ENCODE data around the gene ZNF737. TPM values are rescaled to one million over a fixed set of nuclear protein-coding genes. Genes with fewer than 3 reads are reported as not detected.
A peak's percentile ranks its signal among the peaks of the same experiment; 100 is the strongest.
"Not testable (repeated sequence)": the region's sequence is repeated elsewhere in the genome, so short reads cannot be mapped to it uniquely, and the experiment has no call there.

Gene ZNF737
- 10 to 100 TPM in 1 of 2 experiments, 1 to 10 TPM in 1; 9.9 to 10.7 TPM for total RNA-seq

DNA sequence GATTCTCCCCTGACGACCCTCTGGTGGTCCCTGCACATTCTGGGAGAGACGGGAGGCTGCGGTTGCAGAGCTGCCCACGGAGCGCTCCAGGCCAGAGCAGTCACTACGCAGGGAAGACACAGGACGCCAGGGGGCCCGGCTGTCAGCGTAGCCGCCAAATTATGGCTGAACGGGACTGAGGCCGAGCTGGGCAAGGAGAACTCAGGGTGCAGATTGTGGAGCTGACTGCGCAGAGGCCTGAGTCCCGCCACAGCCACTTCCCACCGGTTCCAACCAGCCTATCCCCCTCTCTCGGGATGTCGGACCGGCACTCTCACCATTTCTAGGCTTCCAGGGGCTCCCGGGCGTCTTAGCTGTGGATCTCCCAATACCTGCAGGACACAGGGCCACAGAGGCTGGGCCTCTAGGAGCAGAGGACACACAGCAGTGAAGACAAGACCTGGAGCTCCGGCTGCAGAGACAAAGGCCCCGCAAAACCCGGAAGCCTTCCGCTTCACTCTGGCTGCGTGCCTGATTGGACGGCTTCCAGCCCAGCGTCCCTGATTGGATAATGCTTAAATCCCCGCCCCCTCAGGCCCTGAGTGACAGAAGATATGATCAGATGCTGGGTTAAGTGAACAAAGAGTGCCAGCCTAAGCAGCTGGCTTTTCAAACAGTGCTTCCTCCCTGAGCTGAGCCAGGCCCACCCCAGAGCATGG lies at the start of gene ZNF737:
ZNF737 (minus strand) TSS at position 461 of the 698 bp plus-strand sequence; CDS start at position 320, 141 bp downstream.
- peaks cover 37% of the 10 kb centered on the region for H3K9me3 Mint-ChIP-seq
- peaks cover 57% of the 10 kb centered on the region for H3K36me3 Mint-ChIP-seq
- peak within 1 kb of the TSS; percentile 97 for H3K27ac Mint-ChIP-seq

DNA sequence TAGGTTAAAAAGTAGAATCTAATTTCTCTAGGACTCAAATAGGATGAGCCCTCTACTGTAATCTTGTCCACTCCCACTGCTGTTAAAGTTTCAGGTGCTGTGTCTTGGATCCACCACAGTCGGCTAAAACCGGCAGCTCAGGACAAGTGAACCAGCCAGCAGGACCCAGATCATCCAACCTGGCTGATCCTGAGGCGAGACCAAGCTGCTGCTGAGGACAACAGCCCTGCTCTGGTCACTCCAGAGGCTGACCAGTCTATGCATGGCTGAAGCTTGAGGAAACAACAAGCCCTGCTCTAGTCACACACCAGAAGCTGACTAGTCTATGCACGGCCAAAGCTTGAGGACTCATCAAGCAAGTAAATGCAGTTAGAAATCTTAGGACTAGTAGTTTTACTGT lies 49.4 kb upstream of the ZNF737 start:
- Mint-ChIP-seq H3K36me3 (peaks cover 12% of the 10 kb centered on the region), H3K9me3 (peaks cover 53% of the 10 kb centered on the region)
- not testable (repeated sequence) for DNase-seq

More for the DNA sequence above, at the start of gene ZNF737:
- Mint-ChIP-seq H3K27me3 (no peaks in the 10 kb centered on the region), H3K4me3 (peak within 1 kb of the TSS; percentile 99), H3K4me1 (peaks cover 7% of the 10 kb centered on the region)
- peak; percentile 91 for DNase-seq

DNA sequence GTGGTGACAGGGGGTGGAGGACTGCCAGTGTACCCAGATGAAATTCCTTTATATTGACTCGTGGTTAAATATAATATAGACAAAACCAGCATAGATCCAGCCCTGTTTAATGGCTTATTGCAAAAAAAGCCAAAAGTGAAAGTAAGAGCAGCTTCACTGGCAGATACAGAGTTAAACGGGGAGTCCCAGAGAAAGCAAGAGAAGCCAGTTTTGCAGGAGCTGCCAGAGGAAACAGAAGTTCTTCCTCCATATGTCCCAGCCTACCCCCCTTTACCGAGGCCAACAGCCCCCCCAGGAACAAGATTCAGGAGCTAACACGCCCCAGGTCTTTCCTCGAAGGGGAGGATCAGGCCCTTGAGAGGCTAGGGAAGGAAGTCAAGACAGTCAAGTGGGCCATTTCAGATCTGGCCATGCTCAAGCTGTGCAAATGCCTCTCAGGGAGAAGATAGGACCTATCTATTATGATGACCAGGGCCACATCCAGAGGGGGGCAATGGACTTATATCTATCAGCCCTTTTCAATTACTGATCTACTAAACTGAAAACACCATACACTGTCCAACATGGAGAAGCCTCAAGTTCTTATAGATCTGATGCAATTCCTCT lies 47.2 kb upstream of the ZNF737 start:
- peaks cover 53% of the 10 kb centered on the region for H3K9me3 Mint-ChIP-seq
- H3K27me3 Mint-ChIP-seq = no peaks in the 10 kb centered on the region
- no peak overlapping the region for H3K4me3 Mint-ChIP-seq
- no peak for DNase-seq
- peaks cover 15% of the 10 kb centered on the region for H3K36me3 Mint-ChIP-seq
- no peaks in the 10 kb centered on the region for H3K4me1 Mint-ChIP-seq
- no peak overlapping the region for H3K27ac Mint-ChIP-seq

More for the DNA sequence above, 49.4 kb upstream of the ZNF737 start:
- not testable (repeated sequence) for H3K4me1 Mint-ChIP-seq, H3K27me3 Mint-ChIP-seq, H3K4me3 Mint-ChIP-seq, H3K27ac Mint-ChIP-seq

DNA sequence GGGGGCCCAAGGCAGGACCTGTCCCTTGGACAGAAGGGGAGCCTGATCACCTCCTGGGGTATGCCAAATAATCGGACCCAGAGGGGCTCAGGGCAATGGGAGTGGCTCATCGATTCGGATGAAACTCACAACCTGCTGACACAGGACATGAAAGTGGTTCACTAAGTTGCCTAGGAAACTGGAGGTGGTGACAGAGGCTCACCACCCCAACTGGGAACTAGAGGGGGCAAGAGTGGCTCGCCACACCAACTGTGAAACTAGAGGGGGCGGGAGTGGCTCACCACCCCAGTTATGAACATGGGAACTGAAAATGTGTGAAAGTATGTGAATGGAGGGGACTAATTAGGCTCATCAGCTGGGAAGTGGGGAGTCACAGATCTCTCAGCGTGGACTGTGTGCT lies 46.3 kb upstream of the ZNF737 start:
- H3K36me3 Mint-ChIP-seq = peaks cover 15% of the 10 kb centered on the region
- H3K9me3 Mint-ChIP-seq = peaks cover 46% of the 10 kb centered on the region
- no peaks in the 10 kb centered on the region for H3K27me3 Mint-ChIP-seq

DNA sequence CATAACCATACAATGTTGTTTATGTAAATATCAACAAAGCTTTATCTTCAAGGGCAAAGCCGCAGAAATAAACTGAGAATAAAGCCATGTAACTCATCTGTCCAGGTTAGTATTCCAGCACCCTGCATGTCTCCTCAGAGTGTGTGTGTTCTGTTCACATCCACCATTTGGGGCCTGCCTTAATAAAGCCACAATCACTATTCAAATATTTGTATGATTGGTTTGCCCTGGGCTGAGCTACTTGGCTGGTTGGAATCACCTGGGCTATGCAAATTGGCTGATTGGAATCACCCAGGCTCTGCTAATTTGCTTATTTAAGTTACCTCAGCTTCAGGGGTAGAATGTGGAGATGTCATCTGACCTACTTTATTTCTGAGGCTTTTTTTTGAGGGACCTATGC lies 42.4 kb upstream of the ZNF737 start:
- Mint-ChIP-seq H3K4me3 (no peak overlapping the region), H3K9me3 (peaks cover 27% of the 10 kb centered on the region), H3K27ac (no peak overlapping the region), H3K4me1 (no peaks in the 10 kb centered on the region), H3K27me3 (no peaks in the 10 kb centered on the region), H3K36me3 (peaks cover 9% of the 10 kb centered on the region)
- DNase-seq = no peak

More for the DNA sequence above, 46.3 kb upstream of the ZNF737 start:
- DNase-seq = no peak
- Mint-ChIP-seq H3K27ac (no peak overlapping the region), H3K4me1 (no peaks in the 10 kb centered on the region), H3K4me3 (no peak overlapping the region)

DNA sequence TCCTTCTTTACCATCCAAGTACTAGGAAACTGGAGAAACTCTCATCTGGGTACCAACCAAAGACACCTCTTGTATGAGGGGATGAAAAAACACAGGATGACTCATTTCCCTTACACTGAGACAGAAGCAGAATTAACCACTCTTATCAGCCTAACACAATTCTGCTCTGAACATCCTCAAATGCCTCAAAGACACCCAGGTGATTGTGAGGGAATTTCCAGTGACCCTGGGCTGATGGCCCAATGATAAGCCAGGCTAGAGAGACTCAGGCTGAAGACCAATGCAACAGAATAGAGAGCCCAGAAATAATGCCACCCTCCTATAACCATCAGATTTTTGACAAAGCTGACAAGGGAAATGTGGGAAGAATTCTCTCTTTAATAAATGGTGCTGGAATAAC lies 7.0 kb downstream of the ZNF737 start:
- Mint-ChIP-seq H3K4me3 (no peak overlapping the region), H3K4me1 (peaks cover 6% of the 10 kb centered on the region), H3K27me3 (no peaks in the 10 kb centered on the region), H3K36me3 (peaks cover 87% of the 10 kb centered on the region), H3K9me3 (peaks cover 51% of the 10 kb centered on the region), H3K27ac (no peak overlapping the region)
- no peak for DNase-seq

DNA sequence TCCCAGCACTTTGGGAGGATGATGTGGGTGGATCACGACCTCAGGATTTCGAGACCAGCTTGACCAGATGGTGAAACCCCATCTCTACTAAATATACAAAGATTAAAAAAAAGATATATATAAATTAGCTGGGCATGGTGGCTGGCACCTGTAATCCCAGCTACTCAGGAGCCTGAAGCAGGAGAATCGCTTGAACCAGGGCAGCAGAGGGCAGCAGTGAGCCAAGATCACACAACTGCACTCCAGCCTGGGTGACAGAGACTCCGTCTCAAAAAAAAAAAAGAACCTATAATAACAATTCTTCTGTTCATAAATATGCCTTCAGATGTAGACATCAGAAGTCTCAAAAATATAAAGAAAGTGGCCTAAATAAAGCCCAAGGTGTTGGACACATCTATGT lies 7.6 kb downstream of the ZNF737 start:
- no peak overlapping the region for H3K4me3 Mint-ChIP-seq
- peaks cover 86% of the 10 kb centered on the region for H3K36me3 Mint-ChIP-seq
- DNase-seq = peak; percentile 4
- H3K9me3 Mint-ChIP-seq = peaks cover 52% of the 10 kb centered on the region
- peaks cover 6% of the 10 kb centered on the region for H3K4me1 Mint-ChIP-seq
- no peak overlapping the region for H3K27ac Mint-ChIP-seq
- no peaks in the 10 kb centered on the region for H3K27me3 Mint-ChIP-seq

DNA sequence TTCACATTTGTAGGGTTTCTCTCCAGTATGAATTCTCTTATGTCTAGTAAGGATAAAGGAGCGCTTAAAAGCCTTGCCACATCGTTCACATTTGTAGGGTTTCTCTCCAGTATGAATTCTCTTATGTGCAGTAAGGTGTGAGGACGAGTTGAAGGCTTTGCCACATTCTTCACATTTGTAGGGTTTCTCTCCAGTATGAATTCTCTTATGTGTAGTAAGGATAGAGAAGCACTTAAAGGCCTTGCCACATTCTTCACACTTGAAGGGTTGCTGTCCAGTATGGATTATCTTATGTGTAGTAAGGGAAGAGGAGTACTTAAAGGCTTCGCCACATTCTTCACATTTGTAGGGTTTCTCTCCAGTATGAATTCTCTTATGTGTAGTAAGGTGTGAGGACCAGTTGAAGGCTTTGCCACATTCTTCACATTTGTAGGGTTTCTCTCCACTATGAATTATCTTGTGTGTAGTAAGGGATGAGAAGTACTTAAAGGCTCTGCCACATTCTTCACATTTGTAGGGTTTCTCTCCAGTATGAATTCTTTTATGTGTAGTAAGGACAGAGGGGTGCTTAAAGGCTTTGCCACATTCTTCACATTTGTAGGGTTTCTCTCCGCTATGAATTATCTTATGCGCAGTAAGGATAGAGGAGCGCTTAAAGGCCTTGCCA lies 20.8 kb downstream of the ZNF737 start:
- not testable (repeated sequence) for DNase-seq, H3K27me3 Mint-ChIP-seq, H3K27ac Mint-ChIP-seq, H3K4me1 Mint-ChIP-seq, H3K4me3 Mint-ChIP-seq
- Mint-ChIP-seq H3K9me3 (peaks cover 50% of the 10 kb centered on the region), H3K36me3 (peaks cover 72% of the 10 kb centered on the region)

DNA sequence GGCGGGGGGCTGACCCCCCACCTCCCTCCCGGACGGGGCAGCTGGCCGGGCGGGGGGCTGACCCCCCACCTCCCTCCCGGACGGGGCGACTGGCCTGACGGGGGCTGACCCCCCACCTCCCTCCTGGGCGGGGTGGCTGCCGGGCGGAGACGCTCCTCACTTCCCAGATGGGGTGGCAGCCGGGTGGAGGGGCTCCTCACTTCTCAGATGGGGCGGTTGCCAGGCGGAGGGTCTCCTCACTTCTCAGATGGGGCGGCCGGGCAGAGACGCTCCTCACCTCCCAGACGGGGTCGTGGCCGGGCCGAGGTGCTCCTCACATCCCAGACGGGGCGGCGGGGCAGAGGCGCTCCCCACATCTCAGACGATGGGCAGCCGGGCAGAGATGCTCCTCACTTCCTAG lies 35.3 kb downstream of the ZNF737 start:
- H3K4me3 Mint-ChIP-seq, H3K27me3 Mint-ChIP-seq, H3K4me1 Mint-ChIP-seq, H3K27ac Mint-ChIP-seq, DNase-seq: not testable (repeated sequence)
- H3K9me3 Mint-ChIP-seq = peaks cover 31% of the 10 kb centered on the region
- peaks cover 34% of the 10 kb centered on the region for H3K36me3 Mint-ChIP-seq

DNA sequence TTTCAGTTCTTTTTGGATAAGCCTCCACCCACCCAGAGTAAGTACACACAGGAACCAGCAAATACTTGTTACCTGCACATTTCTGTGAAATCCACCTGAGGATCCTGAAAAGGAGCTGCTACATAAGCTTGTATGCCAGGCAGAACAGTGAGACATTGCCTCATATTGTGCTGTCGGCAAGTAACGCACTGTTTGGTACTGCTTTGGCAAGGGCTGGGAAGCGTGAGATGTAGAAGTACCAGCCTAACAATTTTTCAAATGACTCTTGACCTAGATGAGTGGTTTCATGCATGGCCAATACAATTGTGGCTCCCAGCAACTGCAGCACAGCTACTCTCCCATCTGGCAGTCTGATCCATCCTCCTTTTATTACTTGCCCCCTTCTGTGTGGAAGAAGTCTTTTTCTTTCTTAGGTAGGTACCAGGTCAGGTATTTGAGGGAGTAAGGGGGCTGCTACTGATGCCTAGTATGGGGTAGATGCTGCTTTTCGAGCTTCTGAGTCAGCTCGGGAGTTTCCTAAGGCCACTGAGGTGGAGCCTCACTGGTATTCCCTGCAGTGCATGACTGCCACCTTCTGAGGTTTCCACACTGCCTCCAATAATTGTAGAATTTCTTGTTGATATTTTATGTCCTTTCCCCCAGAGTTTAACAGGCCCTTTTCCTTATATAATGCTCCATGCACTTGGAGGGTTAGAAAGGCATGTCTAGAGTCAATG lies 52.2 kb downstream of the ZNF737 start:
- Mint-ChIP-seq H3K27ac (no peak overlapping the region), H3K4me3 (no peak overlapping the region), H3K9me3 (peaks cover 35% of the 10 kb centered on the region), H3K27me3 (no peaks in the 10 kb centered on the region), H3K4me1 (no peaks in the 10 kb centered on the region), H3K36me3 (peaks cover 7% of the 10 kb centered on the region)
- no peak for DNase-seq

DNA sequence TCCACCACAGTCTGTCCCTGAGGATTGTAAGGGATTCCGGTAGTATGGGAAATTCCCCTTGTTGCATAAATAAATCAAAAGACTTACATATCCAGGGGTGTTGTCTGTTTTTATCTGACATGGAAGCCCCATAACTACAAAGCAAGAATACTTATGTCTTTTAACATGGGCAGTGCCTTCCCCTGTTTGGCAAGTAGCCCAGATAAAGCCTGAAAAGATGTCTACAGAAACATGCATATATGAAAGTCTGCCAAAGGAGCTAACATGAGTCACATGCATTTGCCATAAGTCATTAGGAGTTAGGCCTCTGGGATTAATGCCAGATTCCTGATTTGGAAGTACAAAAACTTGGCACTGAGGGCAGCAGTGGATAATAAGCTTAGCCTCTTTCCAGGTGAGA lies 62.1 kb downstream of the ZNF737 start:
- DNase-seq = no peak
- Mint-ChIP-seq H3K4me3 (no peak overlapping the region), H3K27me3 (no peaks in the 10 kb centered on the region), H3K9me3 (peaks cover 36% of the 10 kb centered on the region), H3K27ac (no peak overlapping the region), H3K4me1 (no peaks in the 10 kb centered on the region), H3K36me3 (peaks cover 6% of the 10 kb centered on the region)

Other genes with a start within 250 kb of the ZNF737 start
- gene ZNF626, start 95.8 kb upstream of the ZNF737 start, total RNA-seq = 10 to 100 TPM; 10.7 to 11.3 TPM
- gene ZNF66, start 210.5 kb upstream of the ZNF737 start, total RNA-seq = 1 to 10 TPM; 7.1 to 7.9 TPM

Measured in activated naive CD8-positive, alpha-beta T cell treated with anti-CD3 and anti-CD28 coated beads for 36 hours (primary cell).